HG02852 (cell line): ENCODE data around the gene IKZF1.

ENCODE experiments used
- ATAC-seq: cut with Tn5 transposase; IDR thresholded peaks from one replicate; pipeline ENCODE4 v1.9.1; 2021; ENCODE audit warnings: mild to moderate bottlenecking, moderate library complexity; ENCODE audit not compliant: unreplicated experiment

Gene IKZF1

DNA sequence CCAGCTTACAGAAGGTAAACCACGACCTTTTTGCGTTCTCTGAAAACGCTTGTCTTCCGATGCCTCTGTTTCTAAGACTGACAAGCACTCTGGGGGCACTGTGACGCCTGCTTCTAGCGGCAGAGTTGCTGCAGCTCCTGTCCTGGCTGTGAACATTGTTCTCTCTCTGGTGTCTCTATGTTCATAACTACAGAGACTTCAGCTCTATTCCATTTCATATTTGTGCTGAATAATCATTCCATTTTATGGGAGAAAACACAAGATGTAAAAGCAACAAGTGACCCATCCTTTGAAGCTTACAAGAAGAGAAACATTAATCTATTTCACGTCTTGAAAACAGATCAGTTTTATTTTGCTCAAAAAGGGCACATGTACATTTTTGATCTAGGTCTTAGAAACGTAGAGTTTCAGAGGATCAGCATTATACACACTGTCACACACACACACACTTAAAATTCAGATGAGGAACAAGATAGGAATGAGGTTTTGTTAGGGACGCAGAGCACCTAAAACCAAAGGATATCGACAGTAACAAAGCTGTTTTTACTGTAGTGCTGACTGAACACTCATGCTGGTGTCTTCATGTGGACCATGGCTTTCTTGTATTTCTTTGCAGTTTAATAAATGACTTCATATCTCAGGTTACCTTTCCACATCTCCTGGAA, 3.0 kb downstream of the IKZF1 start:
- ATAC-seq = no peak

DNA sequence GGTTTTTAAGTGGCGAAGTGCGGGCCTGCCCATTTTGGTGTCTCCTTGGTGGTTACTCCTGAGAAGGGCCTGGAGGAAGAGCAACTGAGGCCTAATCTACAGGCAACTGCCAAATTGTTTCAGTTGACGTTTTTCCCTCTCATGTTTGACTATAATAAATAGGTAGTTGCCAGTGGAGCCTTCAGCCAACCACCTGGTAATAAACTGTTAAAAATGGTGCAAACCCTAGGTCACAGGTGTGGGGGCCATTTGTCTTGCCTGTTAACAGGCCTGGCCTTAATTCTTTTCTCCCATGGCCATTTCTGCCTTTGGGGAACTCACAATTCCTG, 3.7 kb downstream of the IKZF1 start:
- ATAC-seq = no peak

DNA sequence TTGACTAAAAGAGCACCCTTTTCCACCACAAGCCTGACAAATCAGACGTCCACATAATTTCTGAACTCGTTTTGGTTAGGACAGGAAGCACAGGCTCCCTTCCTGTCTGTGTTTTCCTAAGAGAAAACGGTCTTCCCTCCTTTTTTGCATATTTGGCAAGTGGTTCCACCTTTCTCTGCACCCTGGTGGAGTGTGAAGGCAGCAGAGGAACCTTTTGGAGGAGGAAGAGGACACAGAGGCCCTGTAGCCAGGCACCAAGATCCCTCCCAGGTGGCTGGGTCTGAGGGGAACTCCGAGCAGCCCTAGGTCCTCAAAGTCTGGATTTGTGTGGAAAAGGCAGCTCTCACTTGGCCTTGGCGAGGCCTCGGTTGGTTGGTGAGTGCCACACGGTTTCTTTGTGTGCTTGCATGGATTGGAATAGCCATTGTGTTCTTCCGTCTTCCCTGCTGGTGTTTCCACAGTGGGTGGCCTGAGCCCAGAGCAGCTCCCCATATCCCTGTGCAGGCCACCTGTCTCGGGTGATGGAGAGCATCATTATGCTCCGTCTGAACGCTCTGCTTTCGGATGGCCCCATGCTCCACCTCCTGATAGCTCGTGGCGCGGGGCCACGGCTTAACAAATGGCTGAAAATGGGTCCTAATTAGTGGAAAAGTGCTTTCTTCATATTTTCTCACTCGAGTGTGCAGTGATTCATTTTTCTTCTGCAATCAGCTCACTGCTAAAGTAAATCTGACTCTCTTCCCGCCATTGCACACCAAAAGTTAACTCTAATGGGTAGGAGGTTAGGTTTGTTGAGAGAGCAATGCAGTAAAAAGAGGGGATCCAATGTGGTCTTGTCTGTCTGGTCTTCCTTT, 4.2 kb downstream of the IKZF1 start:
- no peak for ATAC-seq

DNA sequence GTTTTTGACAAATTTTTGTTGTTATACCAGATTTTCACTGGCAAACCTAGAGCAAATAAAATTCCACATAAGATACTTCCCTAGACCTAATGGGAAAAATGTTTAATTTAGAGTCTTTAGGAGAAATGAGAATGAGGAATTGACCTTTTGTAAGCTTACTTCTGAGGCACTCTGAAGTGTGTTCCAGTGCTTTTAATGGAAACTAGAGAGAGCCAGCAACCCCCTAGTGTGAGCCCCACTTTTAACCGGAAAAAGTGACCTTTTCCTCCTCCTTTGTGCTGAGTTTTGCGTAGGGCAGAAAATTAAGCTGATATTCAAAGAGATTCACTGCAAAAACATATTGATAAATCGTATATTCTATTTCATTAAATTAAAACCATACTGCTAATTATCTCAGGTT, 5.2 kb downstream of the IKZF1 start:
- no peak for ATAC-seq

DNA sequence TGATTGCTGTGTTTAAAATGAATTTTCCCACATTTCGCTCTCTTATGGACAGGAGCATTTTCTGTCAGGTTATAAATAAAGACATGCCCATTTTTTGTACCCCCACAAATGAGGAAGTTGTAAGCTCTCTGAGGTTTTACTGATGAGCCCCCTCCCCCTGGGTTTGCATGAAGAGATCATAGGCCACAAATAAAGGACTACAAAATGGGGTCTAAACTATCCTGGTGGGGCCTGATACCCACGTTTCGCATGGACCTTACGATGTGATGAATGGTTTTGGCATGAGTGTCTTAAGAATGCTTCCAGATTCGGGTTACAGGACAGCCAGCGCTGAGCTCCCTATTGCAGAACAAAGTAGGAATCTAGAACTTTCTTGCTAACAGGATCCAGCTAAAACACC, 5.8 kb downstream of the IKZF1 start:
- ATAC-seq = no peak

DNA sequence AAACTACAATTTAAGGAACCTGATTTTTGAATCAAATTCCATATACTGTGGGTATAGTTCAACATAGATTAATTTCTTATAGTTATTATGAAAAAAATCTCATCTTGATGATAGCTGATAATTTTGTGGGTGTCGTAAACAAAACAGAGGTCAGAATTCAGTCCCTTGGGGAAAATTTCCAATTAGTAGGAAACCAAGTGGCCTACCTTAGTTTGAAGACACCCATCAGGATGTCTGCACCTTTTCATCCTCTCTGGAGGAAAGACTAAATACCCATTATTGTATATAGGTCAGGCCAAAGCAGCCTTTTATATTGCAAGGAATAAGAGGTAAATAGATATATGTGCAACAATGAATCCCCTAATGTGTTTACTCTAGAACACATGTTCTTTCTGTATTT, 6.4 kb downstream of the IKZF1 start:
- ATAC-seq = no peak

DNA sequence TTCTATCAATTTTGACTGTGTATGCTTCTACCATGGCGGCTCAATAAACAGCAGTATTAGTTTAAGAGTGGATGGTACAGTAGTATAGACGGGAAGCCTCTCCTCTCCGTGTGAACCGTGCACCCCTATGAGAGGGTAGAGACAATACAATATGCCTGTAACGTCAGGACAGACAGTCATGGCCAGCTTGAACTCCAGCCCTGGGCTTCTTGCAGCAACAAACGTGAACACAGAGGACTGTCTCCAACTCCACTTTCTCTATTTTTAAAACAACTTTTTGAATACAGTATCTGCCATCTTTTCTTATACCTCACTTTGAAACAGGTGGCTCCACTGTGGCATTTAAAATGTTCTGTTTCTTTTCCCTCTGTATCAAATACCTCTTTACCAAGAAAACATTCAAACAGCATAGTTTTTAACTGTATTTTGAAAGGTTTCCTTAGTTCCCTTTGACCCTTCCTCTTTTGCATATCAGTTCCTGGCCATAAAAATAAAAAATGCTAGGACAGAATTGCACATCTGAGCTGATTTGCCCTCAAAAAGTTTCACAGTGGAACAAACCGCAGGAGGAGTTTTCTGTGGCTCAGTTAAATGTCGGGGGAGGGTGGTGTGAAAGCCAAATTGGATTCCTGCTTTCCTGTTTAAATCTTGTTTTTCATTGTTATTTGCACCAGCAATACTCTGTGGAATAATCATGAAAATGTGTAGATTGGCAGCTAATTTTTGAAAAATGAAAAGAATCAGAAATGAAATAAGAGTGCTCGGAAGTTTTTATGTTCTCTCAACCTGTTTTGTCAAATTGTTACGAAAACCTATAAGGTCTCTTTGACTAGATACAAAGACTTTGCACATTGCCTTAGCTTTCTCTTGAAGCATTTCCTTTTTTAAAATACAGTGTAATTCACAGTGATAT, 8.0 kb downstream of the IKZF1 start:
- no peak for ATAC-seq

DNA sequence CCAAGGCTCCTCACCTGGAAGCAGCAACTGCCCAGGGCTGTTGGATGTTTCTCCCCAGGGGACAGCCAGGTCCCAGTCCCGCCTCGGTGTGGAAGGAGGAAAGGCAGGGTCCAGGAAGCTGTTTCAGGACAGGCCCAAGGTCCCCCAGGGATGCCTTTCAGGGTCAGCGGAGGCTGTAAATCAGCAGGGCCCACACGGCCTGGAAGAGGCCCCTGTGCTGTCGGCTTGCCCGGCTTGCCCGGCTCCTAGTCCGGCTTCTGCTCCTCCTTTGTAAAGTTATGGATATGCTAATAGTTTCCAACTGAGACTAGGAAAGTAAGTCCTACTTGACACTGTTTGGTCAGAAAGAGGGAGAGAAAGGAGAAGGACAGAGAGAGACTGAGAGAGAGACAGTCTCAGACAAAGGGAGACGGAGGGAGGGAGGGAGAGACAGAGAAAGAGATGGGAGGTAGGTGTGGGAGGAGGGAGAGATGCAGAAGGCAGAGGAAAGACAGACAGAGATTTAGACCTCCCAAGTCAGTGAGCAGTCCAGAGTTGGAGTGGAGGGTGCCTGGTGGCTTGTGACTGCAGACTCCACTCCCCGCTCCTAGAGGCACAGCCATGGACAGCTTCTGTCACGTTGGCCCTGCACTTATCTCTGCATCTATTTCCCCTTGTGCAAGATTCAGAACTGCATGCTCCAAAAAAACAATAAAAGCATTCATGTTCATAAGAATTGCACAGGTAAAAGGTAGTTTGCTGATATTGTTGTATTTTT, 10.5 kb downstream of the IKZF1 start:
- ATAC-seq = no peak

DNA sequence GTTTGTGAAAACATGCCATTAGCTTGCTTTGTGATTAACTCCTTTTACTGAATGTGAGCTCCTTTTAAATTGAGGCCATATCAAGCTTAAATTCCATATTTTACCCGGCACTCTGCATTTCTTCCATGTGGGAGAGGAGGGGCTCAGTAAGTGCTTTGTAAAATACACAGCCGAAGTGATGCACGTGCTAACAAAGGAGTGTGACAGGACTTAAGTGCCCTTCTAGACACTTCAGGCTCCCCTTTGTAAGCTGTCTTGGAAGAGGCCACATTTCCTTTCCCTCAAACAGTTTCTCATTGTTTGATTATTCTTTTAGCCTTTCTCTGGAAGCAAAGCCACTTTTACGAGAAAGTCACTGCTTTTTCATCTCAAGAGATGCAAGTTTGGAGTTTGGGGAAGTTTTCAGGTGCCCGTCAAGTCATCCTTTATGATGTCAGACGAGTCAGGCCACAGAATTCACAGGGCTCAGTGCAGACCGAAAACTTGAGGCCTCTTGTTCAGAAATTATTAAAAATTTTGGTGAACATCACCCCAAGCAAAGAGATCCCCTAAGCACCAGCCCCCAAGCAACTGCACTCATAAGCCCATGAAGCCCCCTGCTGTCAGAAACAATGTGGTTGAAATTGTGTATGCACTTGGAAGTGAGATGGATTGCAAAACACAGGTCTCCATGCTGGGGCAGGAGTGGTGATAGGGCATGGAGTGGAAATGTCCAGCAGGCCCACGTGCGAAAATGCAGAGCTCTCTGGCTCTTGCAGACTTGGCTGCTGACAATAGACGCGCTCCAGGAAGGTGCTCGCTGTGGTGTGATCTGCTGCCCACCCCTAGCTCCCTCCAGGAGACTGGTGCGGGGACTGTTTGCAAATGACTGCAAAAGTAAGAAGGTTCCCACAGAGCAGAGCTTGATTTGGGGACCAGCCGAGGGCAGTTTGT, 11.5 kb downstream of the IKZF1 start:
- no peak for ATAC-seq

DNA sequence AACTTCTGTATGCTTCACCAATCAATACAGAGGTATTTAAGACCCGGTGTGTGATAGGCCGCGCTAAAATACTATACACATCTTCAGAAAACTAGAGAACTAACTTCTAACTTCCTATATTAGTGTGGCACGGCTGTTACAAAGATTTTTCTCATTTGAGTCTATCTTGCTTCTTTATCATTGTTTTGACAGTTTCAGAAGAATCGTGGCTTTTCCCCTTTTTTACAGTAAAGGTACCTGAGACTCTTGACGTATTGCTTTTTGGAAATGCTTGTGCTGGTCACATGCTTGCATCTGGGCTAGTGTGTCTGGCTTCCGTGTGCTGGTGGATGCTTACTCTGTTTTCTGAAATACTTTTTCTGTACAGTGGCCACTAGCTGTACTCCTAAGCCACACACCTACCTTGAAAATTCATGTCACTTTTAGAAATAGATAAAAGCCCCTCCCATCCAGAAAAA, 12.7 kb downstream of the IKZF1 start:
- peak; percentile 76 for ATAC-seq

DNA sequence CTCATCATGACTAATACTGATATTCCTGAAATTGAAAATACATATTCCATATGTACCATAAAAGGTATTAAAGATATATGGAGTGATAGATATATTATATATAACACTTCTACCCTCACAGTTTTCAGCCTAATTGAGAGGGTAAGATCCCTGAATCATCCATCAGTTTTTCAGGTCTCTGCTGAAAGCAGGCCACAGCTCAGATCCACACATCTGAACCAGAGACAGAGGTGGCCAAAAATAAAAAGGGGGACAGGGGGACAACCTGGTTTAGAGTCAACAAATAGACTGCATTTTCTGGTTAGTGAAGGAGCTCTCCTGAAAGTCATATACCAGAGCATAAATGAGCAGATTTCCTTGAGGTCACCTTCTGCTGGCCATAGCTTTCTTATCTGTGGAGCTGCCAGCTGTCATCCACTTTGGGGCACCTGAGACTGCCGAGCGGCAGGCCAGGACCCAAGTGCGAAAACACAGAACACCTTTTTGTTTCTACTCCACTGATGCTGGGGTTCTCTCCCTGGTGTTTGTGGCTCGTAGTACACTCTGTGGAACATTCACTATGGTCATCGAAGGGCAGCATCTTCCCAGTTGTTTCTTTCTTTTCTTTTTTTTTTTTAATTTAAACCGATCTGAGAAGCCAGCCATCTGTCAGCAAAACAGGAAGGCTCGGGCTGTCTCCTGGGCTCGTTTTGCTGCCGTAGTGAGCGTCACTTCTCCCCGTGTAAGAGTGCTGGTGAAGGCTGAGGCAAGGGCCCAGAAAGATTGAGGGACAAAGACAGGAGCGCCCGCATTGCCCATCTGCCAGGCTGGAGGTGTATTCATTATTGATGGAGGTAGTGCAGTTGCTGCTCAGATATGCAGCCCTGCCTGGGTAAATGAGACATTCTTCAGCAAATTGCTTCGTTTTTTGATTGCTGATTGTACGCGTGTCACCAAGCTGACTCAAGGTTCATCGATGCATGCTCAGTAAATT, 13.5 kb downstream of the IKZF1 start:
- no peak for ATAC-seq

DNA sequence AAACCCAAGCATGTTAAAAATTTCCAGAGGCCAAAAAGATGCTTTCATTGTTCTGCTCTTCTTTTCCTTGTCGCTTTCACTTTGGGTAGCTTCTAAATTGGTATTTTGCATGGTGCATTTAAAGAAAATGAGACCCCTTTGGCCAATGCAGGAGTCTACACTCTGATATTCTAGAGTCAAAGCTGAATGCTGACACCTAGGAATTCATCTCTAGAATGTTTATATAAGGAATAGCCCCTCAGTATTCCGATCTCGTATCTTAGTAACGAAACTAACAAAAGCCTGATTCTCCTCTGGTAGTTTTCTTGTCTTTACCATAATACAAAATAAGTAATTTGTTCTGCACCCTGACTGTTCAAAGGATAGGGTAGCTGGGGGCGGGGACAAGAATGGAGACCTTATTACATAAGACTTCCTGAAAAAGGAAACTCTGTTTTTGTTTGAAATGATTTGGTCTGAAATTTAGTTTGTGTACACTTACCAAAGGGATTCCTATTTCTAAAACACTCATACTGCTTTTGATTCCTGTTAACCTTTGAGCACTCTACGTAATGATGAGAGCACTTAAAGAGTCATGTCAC, 17.1 kb downstream of the IKZF1 start:
- no peak for ATAC-seq

DNA sequence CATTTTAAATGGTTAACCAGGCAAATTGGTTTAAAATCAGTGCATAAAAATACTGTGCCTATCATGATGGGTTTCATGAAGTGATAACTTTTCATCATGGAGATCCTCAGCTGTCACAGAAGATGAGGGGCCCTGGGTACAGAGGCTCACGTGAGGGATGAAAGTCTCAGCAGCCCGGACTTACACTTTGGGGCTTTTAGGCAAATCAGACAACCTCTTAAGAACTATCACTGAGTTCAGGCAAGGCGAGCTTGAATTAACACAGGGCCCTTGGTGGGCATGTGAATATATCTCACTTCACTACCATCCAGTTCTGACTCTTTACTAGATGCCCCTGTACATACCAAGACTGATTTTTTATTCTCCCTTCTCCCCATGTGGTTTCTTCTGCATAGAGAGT, 19.6 kb downstream of the IKZF1 start:
- no peak for ATAC-seq

DNA sequence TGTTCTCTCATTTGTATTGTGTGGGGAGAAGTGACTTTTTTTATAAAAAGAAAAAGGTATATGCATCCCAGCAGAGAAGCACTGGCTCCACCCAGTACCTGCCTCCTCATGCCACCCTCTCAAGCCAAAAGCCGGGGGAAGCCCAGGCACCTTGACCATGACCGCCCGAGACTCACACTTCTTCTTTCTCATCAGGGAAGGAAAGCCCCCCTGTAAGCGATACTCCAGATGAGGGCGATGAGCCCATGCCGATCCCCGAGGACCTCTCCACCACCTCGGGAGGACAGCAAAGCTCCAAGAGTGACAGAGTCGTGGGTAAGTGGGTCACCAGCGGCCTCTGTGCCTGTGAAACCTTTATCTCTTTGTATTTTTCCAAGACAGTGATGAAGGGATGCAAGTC, 22.9 kb downstream of the IKZF1 start:
- no peak for ATAC-seq

DNA sequence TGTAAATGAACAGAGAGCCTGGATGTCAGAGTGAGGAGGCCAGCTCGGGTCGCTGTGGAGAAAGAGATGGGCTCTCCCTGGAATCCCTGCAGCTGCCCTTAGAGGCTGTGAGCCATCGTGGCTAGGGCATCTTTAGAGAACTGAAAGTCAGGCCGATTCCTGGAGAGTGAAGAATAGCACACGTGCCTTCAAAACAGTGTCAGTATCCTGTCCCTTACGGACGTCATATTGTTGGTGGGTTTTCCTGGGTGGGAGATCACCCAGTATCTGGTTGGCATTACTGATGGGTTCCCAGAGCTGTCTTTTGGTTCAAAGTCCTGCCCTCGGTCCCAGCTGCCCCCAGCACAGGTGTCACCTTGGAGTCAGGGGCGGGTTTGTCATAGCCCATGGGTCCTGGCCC, 25.3 kb downstream of the IKZF1 start:
- no peak for ATAC-seq

DNA sequence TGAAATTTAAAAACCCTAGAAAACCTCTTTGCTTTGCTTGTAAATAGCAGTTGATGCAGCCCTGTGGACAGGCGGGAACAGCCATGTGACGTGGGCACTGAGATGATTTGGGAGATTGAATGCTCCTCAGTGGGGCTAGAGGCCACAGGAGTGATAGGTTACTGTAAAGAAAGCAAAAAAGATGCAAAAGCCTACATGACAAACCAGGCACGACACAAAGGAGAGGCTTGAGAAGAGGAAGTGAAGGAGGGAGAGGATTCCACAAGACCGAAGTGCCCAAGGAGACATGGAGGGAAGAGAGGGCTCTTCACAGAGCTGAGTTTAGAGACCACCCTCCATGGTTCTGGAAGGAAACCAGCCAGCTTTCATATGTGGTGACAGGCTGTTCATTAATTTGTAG, 25.7 kb downstream of the IKZF1 start:
- no peak for ATAC-seq

DNA sequence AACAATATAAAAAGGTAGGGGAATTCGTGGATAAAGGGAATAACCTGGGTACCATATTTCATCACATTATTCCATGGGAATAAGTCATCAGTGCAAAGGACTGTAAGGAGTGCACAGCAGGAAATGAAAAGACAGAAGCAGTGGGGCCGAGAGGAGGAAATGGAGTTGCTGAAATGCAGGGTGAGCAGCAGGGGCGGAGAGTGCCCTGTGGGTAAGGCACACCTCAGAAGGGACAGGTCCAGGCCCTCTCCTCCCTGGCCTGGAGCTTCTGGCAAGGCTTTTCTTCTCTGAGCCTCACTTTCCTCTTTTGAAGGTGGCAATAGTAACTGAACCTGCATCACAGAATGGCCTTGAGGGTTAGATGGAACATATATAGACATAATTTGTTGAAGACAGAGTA, 26.2 kb downstream of the IKZF1 start:
- no peak for ATAC-seq

DNA sequence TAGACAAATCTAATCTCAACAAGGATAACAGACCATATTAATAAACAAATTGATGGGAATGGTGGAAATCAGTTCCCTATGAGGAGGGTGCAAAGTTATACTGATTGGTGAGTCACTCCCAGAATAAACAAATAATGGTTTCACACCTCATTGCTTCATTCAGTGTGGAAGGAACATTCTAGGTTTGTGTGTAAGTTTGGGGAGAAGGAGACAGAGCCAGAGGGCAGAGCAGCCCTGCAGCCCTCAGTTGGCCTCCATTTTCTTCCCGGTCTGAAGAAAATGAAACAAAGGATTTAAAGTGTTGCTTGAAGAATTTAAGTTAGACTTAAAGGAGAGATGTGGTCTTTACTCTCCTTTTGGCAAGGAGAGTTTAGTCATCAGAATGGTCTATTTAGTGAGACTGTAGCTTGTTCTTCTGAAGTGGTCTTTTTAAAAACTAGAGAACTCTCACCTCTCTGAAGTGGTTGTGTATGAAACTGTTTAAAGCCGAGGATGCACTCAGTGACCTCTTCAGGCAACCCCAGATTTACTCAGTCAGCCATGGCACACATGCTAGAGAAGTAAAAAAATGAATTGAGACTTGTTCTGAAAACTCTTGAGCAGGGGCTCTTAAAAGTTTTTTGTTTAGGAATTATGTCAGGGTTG, 27.2 kb downstream of the IKZF1 start:
- ATAC-seq = peak; percentile 75
